NCI-H1436 (cell line): ENCODE data around the gene AGAP1.

Source experiments
- DNase-seq: peaks from one replicate; lab custom pipeline; 2025; lab: John Stamatoyannopoulos, UW

AGAP1 gene

DNA sequence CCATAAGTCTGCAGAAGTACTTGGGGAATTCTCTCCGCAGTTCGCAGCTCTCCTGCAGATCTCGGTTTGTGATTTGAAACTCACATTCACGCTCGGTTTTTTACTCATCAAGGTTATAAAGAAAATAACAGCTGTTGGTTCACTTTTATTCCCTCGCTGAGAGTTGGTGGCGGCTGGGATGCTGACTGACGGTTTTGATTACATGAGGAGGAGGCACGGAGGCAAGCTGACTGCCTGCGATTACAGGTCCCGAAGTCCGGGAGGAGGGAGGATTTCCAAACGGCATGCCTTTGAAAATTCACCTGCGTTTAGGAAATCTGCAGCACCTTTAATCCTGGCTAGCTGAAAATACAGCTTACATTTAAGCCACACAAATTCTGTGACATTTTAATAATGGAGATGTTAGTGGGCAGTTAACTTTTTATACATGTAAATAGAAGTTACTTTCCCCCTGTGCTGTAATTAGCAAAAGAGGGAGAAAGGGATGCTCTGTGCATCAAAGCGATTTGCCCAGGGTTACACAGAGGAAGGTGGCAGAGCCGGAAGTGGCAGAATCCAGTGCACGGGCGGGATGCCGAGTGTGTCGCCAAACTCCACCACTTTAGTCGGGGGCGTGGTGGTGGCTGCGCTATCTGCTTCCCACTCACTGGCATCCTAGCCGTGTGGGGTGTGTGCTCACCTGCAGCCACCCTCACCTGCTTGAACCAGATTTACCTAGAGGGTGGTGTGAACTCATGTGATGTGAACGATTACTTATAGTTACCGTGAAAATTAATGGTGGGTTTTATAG lies 14.7 kb downstream of the AGAP1 start:
- no peak for DNase-seq

DNA sequence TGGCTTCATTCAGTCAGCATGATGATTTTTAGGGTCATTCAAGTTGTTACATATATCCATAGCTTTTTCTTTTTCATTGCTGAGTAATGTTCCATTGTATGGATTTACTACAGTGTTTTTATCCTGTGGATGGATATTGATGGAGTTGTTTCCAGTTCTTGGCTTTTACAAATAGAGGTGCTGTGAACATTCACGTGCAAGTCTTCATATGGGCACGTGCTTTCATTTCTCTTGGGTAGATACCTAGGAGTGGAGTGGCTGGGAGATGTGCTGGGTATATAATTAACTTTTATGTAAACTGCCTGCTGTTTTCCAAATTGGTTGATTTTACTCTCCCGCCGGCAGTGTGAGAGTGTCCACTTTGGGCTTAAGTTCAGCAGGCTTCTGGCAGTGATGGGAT lies 16.5 kb downstream of the AGAP1 start:
- no peak for DNase-seq

DNA sequence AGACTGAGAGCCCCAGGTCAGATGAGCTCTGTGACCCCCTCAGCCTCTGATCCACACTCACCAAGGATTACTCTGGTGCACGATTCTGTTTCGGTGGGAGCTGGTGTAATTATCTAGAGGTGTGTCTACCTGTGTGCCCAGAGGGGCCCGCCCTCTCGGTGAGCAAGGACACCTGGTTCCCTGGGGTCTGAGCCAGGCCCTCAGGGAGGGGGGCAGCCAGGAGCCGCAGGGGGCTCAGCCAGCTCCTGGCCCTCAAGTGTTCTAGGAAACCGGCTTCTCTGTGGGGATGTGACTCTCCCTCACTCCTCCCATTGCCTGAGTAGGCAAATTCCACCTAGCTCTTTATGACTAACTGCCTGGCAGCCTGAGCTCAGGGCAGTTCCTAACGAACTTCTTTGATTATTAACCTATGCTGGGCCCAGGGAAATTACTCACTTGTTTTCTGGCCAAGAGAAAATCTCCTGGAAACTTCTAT lies 17.4 kb downstream of the AGAP1 start:
- DNase-seq = no peak

DNA sequence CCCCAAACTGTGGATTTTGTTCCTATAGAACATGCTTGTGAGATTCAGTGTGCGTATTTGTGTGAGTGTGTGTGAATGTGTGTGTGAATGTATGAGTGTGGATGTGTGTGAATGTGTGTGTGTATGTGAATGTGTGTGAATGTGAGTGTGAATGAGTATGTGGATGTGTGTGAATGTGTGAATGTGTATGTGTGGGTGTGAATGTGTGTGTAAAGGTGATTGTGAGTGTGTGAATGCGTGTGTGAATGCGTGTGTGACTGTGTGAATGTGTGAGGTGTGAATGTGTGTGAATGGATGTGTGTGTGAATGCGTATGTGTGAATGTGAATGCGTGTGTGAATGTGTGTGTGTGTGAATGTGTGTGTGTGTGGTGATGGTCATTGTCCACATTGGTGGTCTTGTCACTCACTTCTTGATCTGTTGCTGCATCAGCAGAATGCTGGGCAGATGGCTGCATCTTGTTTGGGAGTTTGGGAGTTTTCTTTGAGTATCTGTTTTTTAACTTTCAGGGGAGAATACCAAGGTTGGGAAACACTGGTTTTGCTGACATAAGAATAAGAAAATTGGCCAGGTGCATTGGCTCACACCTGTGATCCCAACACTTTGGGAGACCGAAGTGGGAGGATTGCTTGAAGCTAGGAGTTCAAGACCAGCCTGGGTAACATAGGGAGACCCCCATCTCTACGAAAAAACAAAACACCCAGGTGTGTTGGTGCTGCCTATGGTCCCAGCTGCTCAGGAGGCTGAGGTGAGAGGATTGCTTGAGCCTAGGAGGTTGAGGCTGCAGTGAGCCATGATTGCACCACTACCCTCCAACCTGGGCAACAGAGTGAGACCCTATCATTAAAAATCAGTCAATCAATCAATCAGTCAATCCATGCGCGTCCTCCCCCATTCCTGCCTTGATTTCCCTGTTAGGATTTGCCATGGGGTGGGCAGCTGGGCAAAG lies 18.2 kb downstream of the AGAP1 start:
- DNase-seq = no peak

DNA sequence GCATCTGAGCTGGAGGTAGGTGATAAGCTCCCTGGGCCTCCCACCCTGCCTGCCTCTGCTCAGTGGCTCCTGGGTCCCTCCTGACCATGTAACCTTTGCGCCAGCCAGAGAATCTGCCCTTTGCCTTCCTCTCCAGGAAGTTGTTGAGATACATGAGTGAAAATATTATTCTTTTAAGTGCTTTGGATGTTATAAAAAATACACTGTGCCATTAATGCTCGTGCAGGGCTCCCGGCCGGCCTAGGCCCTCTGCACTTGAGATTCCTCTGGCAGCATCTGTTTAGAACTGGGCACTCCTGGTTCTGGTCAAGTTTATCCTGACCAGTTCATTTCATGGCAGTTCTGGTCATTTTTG lies 18.8 kb downstream of the AGAP1 start:
- DNase-seq = no peak

DNA sequence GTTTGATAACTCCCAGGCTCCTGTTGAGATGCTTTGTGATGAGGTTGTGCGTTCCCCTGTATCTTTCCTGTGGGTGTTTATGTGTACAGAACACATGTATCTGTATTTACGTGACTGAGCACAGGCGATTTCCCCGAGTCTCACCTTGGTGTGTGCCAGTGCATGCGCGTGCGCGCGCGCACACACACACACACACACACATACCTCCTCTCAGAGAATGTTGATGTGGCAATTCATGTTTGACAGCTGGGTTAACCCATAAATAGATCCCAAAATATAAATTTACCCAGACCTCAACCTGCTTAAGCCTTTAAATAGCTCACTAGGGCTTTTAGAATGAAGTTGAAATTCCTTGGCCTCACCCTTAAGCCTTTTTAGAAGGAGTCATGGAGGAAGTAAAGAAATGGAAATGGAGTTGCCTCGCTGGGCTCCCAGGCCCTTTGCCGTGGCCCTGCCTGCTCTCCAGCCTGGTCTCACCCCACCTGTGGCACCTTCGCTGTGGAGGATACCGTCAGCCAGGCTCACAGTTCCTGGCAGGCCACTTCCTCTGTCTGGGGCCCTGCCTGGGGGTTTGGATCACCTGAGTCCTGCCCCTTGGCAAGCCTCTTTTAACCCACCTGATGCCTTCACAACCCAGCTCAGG lies 20.3 kb downstream of the AGAP1 start:
- DNase-seq = no peak

DNA sequence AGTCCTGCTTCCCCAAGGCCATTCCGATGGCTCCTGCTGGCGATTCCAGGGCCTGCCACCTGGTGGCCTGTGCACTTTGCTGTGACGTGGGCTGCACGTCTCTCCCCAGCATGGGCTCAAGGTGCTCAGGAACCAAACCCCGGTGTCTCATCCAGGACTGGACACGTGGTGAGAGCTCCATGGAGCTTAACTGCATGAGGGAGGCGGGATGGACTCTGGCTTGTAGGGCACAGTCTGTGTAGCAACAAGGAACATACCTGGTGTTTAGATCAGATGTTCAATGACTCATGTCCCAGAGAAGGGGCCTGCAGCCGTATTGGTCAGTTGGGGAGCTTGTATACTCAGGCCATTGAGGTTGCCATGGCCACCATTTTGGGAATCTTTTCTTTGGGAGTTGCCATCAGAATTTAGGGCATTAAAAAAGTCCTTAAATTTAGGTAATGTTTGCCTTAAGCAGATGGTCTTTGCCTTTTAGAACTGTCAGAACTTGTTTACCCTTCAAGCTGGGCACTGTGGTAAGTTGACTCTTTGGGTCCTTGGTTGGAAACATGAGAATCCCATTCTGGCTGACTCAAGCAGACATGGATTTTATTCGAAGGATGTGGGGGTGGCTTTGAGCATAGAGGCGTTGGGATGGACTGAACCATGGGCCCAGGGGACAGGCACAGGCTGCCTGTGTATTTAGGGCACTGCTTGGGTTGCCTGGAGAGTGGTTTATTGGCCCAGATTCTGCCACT lies 21.0 kb downstream of the AGAP1 start:
- DNase-seq = no peak

DNA sequence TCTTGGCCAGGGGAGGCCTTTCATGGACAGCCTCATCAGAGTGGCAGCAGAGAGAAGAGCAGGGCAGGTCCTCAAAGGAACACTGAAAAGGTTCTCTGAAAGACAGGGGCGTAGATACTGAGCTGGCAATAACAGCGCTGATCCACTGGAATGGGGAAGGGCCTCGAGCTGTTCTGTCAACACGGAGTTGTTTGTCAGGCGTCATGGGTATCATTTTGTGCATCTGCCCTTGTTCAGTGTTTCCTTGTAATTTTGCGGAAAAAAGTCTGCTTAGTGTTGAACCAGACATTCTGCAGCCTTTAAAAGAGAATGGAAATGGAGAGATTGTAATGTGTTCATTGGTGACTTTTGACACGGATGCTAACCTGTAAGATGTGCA lies 21.5 kb downstream of the AGAP1 start:
- no peak for DNase-seq

DNA sequence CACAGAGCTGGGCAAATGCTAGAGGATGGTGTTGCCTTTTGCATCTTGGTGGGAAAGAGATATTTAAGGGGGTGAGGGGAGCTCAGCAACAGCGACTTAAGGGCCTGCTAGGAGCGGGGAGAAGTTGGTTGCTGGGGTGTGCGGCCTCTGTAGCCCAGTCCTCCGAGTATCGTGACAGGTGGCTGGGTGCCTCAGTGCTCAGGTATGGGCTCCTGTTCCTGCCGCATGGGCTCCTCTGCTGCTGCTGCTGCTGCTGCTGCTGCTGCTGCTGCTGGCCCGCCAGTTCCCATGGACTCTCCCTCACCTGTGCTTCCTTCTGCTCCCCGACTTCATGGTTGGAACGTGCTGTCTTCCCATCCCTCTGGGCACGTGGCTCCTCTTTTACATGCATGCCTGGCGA lies 22.0 kb downstream of the AGAP1 start:
- DNase-seq = no peak

DNA sequence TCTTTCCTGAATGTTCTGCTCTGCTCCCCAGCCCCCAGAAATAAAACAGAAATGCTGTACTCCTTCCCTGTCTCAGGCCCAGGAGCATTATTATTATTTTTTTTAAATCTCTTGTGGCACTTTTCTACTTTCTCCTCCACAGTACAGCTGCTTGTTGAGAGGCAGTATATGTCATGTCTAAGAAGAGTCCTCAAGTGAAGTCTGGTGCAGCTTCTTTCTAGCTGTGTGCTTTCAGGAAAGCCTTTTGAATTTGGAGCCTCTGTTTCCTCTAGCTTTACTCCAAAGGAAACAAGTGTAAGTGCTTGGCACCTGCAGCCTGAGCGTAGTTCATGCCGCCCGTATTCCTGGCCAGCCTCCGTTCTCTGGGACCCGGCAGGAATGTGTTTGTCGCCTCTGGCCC lies 22.4 kb downstream of the AGAP1 start:
- no peak for DNase-seq

DNA sequence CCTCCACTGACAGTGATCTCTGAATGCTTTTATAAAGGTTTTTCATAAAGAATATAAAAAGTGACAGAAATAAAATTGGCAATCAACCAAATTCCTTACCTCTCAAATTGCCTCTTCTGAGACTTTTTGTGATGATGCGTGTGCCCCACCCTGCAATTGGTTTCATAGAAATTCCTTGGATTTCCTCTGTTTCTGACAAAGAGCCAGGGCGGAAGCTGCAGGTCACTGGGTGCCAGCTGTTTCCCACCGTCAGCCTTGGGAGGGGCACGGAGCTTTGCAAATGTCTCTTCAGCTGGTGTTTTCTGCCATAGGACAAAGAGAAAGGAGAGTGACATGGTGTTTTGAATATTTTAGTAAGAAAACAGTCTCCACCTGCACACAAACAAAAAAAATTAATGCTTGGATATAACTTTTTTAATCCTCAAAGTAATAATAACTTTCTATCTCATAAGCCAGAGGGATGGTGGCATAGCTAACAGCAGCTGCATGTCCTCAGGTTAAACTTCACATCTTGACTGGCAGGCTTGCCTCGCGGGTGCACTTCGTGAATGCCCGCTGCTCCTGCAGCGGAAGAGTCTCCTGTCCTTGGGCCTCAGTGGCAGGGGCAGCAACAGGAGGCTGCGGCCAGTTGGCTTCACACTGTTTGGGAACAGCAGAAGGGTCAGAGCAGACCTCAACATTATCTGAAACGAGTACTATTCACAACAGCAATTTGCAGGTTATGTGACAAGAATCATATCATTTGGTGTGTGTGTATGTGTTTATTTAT lies 24.7 kb downstream of the AGAP1 start:
- DNase-seq = no peak

DNA sequence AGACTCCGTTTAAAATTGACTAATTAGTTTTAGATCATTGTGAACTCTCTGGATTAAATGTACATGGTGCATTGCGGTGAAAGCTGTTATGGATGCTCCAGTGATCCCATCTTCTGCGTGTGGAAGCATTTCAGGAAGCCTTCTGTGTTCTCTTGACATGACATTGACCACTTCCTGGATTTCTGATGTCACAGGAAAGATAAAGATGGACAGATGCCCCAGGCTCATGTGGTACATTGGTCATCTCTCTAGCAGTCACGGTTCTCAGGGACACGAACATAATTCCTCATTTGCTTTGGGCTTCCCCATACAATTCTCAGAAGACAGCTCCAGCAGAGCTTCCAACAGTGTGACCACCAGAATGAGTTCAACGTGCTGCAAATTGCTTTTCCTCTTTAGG lies 26.9 kb downstream of the AGAP1 start:
- no peak for DNase-seq

DNA sequence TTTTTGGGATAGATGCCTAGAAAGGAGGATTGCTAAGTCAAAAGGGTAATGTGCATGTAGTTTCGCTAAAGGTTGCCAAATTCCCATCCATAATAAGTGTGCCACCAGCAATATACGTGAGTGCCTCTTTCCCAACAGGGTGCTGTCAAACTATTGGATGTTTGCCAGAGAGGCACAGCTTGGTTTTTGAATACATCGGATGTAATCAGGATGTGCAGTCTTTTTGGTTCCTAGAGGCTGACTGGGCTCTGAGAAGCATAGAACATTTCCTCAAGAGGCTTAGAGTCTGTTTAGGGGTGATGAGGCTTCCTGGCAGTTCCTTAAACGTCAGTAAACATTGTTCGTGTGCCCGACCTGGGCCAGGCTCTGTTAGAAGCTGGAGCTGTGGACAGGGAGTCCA lies 28.0 kb downstream of the AGAP1 start:
- no peak for DNase-seq

DNA sequence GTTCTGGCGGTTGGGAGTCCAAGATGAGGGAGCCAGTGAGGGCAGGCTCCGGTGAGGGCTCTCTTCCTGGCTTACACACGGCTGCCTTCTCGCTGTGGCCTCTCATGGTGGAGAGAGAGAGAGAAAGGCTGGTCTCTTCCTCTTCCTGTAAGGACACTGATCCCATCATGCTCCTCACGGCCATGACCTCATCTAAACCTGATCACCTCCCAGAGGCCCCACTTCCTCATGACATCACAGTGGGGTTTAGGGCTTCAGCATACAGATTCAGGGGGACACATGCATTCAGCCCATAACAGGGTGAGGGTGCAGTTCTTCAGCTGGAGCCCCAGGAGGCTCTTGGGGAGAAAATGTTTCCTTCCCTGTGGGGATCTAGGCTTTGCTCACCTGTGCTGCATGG lies 29.2 kb downstream of the AGAP1 start:
- no peak for DNase-seq

DNA sequence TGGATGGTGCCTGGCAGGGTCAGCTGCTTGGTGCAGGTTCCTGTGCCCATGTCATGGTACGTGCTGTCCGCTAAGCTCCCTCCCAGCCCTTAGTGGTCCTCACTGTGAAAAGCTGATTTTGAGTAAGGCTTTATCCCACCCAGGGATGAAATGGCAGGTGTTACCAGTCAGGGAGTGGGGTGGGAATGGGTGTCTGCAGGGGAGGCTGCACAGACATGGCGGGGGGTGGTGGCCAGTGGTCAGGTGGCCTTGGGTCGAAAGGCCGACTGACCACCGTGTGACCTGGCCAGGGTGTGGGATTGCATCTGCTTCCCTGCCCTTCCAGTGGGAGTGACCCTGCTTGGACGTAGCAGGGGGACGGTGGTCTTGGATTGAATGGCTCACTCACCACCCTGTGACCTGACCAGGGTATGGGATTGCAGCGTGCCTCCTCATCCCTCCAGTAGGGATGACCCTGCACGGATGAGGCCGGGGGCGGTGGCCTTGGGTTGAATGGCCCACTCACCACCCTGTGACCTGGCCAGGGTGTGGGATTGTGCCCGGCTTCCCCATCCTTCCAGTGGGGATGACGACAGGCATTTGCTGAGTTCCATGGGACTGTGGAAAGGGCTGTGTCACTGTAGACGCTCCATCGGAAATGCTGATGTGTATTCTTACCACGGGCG lies 29.8 kb downstream of the AGAP1 start:
- no peak for DNase-seq

DNA sequence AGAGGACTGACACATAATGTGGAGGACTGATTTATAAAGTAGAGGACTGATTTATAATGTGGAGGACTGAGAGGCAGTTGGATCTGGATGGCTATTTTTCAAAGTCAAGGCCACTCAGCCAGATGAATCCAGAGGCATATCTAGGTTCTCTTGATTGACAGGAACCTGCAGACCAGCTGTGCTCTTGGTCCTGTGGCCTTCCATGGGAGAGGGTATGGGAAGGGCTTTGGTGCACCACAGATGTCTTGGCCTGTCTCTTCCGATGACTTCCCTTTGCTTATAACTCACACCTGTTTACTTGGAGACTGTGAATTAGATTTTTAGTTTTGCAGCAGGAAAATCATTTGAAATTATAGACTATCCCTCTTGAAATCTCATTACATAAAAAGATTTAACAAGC lies 32.3 kb downstream of the AGAP1 start:
- no peak for DNase-seq

DNA sequence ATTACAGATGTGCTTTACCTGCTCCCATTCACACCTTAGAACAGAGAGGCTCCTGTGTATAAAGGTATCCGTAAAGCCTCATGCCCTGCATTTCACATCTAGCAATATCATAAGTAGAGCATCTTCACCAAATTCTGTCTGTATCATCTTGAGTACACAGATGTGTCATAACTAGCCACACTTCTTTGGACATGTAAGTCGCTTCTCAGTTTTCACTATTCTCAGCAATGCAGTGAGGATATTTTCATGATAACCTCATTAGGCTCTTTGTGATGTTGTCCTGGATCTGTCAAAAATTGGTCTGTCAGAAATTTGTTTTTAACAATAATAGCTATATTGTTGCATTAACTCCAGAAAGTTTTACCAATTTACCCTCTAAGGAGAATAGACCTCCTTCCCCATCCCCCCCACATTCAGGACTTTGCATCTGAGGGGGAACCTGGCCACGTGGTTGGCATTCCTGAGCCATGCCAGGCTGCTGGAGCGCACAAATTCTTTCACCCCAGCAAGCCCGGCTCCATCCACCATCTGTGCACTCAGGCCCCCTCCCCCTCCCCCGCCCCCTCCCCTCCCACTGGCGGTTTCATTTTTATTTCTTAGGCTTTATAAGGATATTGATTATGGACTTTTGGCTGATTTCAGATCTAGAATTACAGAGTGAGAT lies 34.1 kb downstream of the AGAP1 start:
- no peak for DNase-seq

DNA sequence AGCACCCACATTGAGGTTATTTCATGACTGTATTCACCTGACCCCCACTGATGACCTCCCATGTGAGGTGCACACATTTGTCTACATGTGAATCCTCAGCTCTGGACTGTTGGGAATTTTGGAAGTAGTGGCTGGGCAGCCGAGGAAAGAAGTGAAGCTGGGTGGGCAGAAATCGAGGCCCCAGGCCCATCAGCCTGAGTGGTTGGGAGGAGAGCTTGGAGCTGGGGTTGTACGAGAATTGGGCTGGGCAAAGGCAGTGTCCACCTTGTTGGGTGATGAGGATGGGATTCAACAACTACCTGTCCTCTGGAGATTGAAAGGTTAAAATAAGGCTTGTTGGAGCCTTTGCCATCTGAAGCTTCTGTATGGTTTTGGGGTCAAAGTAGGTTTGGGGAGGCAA lies 35.8 kb downstream of the AGAP1 start:
- no peak for DNase-seq

DNA sequence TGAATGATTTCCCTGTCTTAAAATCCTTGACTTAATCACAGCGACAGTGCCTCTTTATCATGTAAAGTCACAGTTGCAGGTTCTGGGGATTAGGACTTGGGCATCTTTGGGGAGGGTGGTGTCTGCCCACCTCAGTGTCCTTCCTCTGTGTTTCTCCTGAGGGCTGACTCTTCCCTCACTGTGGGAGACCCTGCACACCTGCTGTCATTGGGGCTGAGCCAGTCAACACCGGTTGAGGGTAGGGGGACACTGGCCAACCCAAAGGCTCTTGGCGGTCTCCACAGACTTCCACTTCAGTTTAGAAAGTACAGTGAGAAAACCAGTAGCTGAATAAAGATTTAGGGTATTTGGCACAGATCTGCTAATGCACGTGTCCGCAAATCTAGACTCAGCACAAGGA lies 36.9 kb downstream of the AGAP1 start:
- DNase-seq = no peak

DNA sequence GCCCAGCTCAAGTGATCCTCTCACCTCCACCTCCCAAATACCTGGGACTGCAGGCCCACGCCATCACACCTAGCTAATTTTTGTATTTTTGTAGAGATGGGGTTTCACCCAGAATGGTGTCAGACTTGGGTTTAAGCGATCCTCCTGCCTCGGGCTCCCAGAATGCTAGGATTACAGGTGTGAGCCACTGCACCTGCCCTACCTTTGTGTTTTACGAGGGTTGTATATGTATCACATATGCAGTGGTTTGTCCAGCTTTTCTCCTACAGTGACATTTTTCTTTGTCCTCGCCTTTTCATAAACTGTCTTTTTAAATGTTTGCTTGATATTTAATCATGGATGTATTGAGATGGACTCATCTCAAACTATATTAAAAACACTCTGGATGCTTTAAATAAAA lies 38.5 kb downstream of the AGAP1 start:
- no peak for DNase-seq
